Panc1 (cell line): ENCODE data around the gene TNIK. TPM values are rescaled to one million over a fixed set of nuclear protein-coding genes. Genes with fewer than 3 reads are reported as not detected.

Experiments used
- ATAC-seq: fragments of 200-7000 bp; cut with Tn5 transposase; 2 replicates; pipeline ENCODE4 v1.9.1; 2020; ENCODE audit warnings: mild to moderate bottlenecking, moderate library complexity
- BruUV-seq: library from RNA; stranded (reverse); fragments of 400-500 nt; replicated peaks from 2 replicates; lab custom pipeline; 2021; lab: Mats Ljungman, UMichigan
- CTCF ChIA-PET: fragments of 300-600 bp; sonication (Branson Sonifier 250); formaldehyde crosslinking; loops from one replicate; lab custom pipeline; 2022; ENCODE audit warnings: antibody characterized with exemption; lab: Charles Lee
- POLR2A ChIA-PET: fragments of 300-600 bp; sonication (Branson Sonifier 250); formaldehyde crosslinking; loops from one replicate; lab custom pipeline; 2022; ENCODE audit warnings: antibody characterized with exemption; lab: Charles Lee
- DNase-seq: peaks from one replicate; pipeline ENCODE4 v3.0.0-alpha.2; 2010; ENCODE audit warnings: low read depth, low spot score
- H3K27ac ChIP-seq: 2 replicates; pipeline ENCODE4 v1.5.1; 2011; ENCODE audit warnings: mild to moderate bottlenecking, low read length, inconsistent platforms
- H3K27me3 ChIP-seq: fragments of 200-500 bp; sonication (Bioruptor generic); 2 replicates; pipeline ENCODE4 v1.6.0; 2014; ENCODE audit warnings: low read length, inconsistent platforms; ENCODE audit not compliant: control insufficient read depth, insufficient read depth
- H3K36me3 ChIP-seq: fragments of 200-500 bp; sonication (Bioruptor generic); 2 replicates; pipeline ENCODE4 v1.5.1; 2014; ENCODE audit warnings: inconsistent platforms, mild to moderate bottlenecking, low read length, moderate library complexity; ENCODE audit not compliant: control insufficient read depth, insufficient read depth
- H3K4me1 ChIP-seq: 2 replicates; pipeline ENCODE4 v1.5.1; 2011; ENCODE audit warnings: inconsistent platforms, mild to moderate bottlenecking, low read length, moderate library complexity; ENCODE audit not compliant: control insufficient read depth, insufficient read depth
- H3K4me3 ChIP-seq, 2 experiments: 2 replicates each; pipeline ENCODE4 v1.5.1; 2011 to 2012; ENCODE audit warnings: low read depth in 2 of 2, low read length in 2 of 2, mild to moderate bottlenecking in 2 of 2, inconsistent platforms in 1 of 2, moderate library complexity in 1 of 2
- H3K9me3 ChIP-seq: fragments of 200-500 bp; sonication (Bioruptor generic); 2 replicates; pipeline ENCODE4 v1.5.1; 2014; ENCODE audit warnings: low read depth, mild to moderate bottlenecking, inconsistent platforms, low read length, moderate library complexity; ENCODE audit not compliant: control insufficient read depth, insufficient read depth
- POLR2AphosphoS5 ChIP-seq: IDR thresholded peaks from 2 replicates; pipeline ENCODE4 v1.6.1; 2012; ENCODE audit warnings: mild to moderate bottlenecking, low read depth, low read length, moderate library complexity
- SIN3A ChIP-seq: IDR thresholded peaks from 2 replicates; pipeline ENCODE4 v1.6.1; 2012; ENCODE audit warnings: low read depth, mild to moderate bottlenecking, low read length, moderate library complexity, borderline replicate concordance; ENCODE audit not compliant: insufficient read depth
- TCF7L2 ChIP-seq: IDR thresholded peaks from 2 replicates; pipeline ENCODE4 v1.6.1; 2011; ENCODE audit warnings: mild to moderate bottlenecking, low read depth, low read length, inconsistent platforms
- in situ Hi-C: cut with HindIII; loops from 2 replicates; pipeline ENCODE4 v1.10.0; 2016; ENCODE audit warnings: low sequenced_read_pairs, low pct_unique_long_range_greater_than_20kb
- intact Hi-C: fragments of 100-400 bp; cut with micrococcal nuclease; formaldehyde crosslinking; loops from one replicate; pipeline ENCODE4 v1.10.0; 2022; ENCODE audit not compliant: unreplicated experiment
- total RNA-seq: library from RNA; stranded (reverse); gene quantifications from one replicate; pipeline ENCODE4 v1.2.1, GENCODE V29; 2021; ENCODE audit not compliant: unreplicated experiment
- TF ChIP-seq, protein P1 (sequence below), 2 experiments: IDR thresholded peaks; 2 replicates each; pipeline ENCODE4 v1.6.1; 2011 to 2012; ENCODE audit warnings: low read depth in 2 of 2, control low read depth in 1 of 2, low read length in 1 of 2, mild to moderate bottlenecking in 1 of 2, moderate library complexity in 1 of 2; ENCODE audit not compliant: insufficient read depth in 1 of 2
- TF ChIP-seq, protein P2 (sequence below): fragments of 450-650 bp; IDR thresholded peaks from 2 replicates; pipeline ENCODE4 v1.5.1; 2017; ENCODE audit warnings: mild to moderate bottlenecking

TNIK gene
- total RNA-seq, 1 experiment from 2014 or later = 1.9 TPM

GRCh38 chr3:171358881-171359198 is 101.4 kb downstream of the TNIK start:
- ATAC-seq = no peak
- ChIA-PET POLR2A (no interaction called here), CTCF (no interaction called here)
- Histone ChIP-seq H3K4me3 (no peak overlapping the region), H3K27ac (no peak overlapping the region), H3K36me3 (no peaks in the 10 kb centered on the region), H3K4me1 (no peaks in the 10 kb centered on the region), H3K27me3 (peaks cover 9% of the 10 kb centered on the region), H3K9me3 (no peaks in the 10 kb centered on the region)
- TF ChIP-seq SIN3A (no peak), POLR2AphosphoS5 (no peak)
- TF ChIP-seq, protein P1, sequence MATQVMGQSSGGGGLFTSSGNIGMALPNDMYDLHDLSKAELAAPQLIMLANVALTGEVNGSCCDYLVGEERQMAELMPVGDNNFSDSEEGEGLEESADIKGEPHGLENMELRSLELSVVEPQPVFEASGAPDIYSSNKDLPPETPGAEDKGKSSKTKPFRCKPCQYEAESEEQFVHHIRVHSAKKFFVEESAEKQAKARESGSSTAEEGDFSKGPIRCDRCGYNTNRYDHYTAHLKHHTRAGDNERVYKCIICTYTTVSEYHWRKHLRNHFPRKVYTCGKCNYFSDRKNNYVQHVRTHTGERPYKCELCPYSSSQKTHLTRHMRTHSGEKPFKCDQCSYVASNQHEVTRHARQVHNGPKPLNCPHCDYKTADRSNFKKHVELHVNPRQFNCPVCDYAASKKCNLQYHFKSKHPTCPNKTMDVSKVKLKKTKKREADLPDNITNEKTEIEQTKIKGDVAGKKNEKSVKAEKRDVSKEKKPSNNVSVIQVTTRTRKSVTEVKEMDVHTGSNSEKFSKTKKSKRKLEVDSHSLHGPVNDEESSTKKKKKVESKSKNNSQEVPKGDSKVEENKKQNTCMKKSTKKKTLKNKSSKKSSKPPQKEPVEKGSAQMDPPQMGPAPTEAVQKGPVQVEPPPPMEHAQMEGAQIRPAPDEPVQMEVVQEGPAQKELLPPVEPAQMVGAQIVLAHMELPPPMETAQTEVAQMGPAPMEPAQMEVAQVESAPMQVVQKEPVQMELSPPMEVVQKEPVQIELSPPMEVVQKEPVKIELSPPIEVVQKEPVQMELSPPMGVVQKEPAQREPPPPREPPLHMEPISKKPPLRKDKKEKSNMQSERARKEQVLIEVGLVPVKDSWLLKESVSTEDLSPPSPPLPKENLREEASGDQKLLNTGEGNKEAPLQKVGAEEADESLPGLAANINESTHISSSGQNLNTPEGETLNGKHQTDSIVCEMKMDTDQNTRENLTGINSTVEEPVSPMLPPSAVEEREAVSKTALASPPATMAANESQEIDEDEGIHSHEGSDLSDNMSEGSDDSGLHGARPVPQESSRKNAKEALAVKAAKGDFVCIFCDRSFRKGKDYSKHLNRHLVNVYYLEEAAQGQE (IDR thresholded peaks at IDR 0.05; ENCODE audit: insufficient read depth in 1 of 2, low read depth in 2 of 2, low read length in 1 of 2) = no peak
- TF ChIP-seq, protein P2, sequence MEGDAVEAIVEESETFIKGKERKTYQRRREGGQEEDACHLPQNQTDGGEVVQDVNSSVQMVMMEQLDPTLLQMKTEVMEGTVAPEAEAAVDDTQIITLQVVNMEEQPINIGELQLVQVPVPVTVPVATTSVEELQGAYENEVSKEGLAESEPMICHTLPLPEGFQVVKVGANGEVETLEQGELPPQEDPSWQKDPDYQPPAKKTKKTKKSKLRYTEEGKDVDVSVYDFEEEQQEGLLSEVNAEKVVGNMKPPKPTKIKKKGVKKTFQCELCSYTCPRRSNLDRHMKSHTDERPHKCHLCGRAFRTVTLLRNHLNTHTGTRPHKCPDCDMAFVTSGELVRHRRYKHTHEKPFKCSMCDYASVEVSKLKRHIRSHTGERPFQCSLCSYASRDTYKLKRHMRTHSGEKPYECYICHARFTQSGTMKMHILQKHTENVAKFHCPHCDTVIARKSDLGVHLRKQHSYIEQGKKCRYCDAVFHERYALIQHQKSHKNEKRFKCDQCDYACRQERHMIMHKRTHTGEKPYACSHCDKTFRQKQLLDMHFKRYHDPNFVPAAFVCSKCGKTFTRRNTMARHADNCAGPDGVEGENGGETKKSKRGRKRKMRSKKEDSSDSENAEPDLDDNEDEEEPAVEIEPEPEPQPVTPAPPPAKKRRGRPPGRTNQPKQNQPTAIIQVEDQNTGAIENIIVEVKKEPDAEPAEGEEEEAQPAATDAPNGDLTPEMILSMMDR = no peak
- DNase-seq = no peak
- intact Hi-C loops = no loop called here
- in situ Hi-C loops = no loop called here
- BruUV-seq = no TSS peak

DNA sequence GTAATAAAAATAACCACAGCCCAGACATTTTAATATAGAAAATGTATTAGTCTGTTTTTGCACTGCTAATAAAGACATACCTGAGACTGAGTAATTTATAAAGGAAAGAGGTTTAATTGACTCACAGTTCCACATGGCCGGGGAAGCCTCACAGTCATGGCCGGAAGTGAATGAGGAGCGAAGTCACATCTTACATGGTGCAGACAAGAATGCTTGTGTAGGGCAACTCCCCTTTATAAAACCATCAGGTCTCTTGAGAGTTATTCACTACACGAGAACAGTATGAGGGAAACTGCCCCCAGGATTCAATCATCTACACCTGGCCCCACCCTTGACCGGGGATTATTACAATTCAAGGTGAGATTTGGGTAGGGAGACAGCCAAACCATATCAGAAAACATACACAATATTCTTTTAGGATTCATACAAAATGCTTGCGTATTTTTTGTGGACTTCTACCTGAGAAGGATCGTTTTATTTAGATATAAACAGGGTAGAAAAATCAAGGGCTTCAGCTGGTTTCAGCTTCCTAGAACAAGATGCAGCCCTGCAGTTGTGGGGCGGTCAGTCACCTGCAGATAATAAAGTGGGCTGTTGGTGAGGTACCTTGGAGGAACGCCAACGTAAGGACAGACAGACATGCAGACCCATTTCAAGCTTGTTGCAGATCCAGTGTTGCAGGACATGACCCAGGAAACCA is 101.9 kb downstream of the TNIK start:
- H3K27ac ChIP-seq = no peak overlapping the region
- in situ Hi-C loops = no loop called here
- ATAC-seq (no peak), DNase-seq (no peak)
- peaks cover 9% of the 10 kb centered on the region for H3K27me3 ChIP-seq
- TF ChIP-seq TCF7L2 (no peak), SIN3A (no peak), POLR2AphosphoS5 (no peak)
- TF ChIP-seq, protein P2 = no peak
- TF ChIP-seq, protein P1 (IDR thresholded peaks at IDR 0.05; ENCODE audit: insufficient read depth in 1 of 2, low read depth in 2 of 2, low read length in 1 of 2) = no peak
- no peak overlapping the region for H3K4me3 ChIP-seq
- intact Hi-C loops = no loop called here
- ChIA-PET CTCF (no interaction called here), POLR2A (no interaction called here)
- no peaks in the 10 kb centered on the region for H3K36me3 ChIP-seq
- H3K9me3 ChIP-seq = no peaks in the 10 kb centered on the region
- H3K4me1 ChIP-seq = no peaks in the 10 kb centered on the region
- no TSS peak for BruUV-seq
